Heart left ventricle (tissue), 13 donors: ENCODE results near the gene POLD2.

Experiments used
- CTCF ChIP-seq, 12 donors: fragments of 200-600 bp; sonication (generic) in 4 of 12; IDR thresholded peaks; one replicate each; pipeline versions ENCODE4 v1.5.0 to v1.8.0; 2018 to 2022; ENCODE audit warnings: antibody characterized with exemption in 12 of 12, mild to moderate bottlenecking in 5 of 12
- POLR2A ChIP-seq, 2 donors: fragments of 450-650 bp; IDR thresholded peaks; one replicate each; pipeline ENCODE4 v1.6.1; 2017; ENCODE audit warnings: antibody characterized with exemption in 2 of 2, mild to moderate bottlenecking in 2 of 2, moderate library complexity in 2 of 2
- donor health status: ischemic (EF 13 %, LVEDD 7.1; RV severe dilation, severe dysfunction).
- donor health status: DM: no; HTN: yes; CAD: no.
- donor health status: DM: no; HTN: no; CAD: no.
- donor health status: ischemic (EF 25% LVEDD 6.9; RV normal size, moderate dysfunction).
- donor health status: ischemic (EF 25% LVEDD 5.7; RV mildly dilated, moderate dysfunction).
- donor health status: ischemic (EF 35%, LVEDD 5.7; RV mildly dilated, moderate dysfunction).
- donor health status: nonischemic (EF 11% LVEDD 7.7; RV severe dilation, severe dysfunction).
- donor health status: DM: yes; HTN: yes; CAD: no.
- donor health status: PGD.
- donor health status: ischemic (EF 29% LVEDD 5.4; RV normal size, mild dysfunction).
- donor health status: nonischemic (EF 23%, LVEDD 6.1; RV moderate dilation, normal function).

GRCh38 chr7:44162179-44162578 lies 38.8 kb upstream of the POLD2 start:
- TF ChIP-seq CTCF (IDR thresholded peaks at IDR 0.05) (no peak), POLR2A (IDR thresholded peaks at IDR 0.05) (no peak)
